Ishikawa (cell line): ENCODE data around the gene NANOS2.

Source experiments
- EP300 ChIP-seq: IDR thresholded peaks from 2 replicates; pipeline ENCODE4 v1.6.1; 2012; ENCODE audit warnings: borderline replicate concordance
- USF1 ChIP-seq: IDR thresholded peaks from 2 replicates; pipeline ENCODE4 v1.6.1; 2012

GRCh38 chr19:45901432-45901911, 13.1 kb downstream of the NANOS2 start:
- TF ChIP-seq EP300: no peak
- TF ChIP-seq USF1: no peak
